K562 (cell line): ENCODE data around the gene SFRP2. TPM values are rescaled to one million over a fixed set of nuclear protein-coding genes. Genes with fewer than 3 reads are reported as not detected.

Source experiments
- DPF2 ChIP-seq: fragments of 450-650 bp; IDR thresholded peaks from 2 replicates; pipeline ENCODE4 v1.6.1; 2016
- EHMT2 ChIP-seq: fragments of 450-650 bp; IDR thresholded peaks from 2 replicates; pipeline ENCODE4 v1.6.1; 2018; ENCODE audit warnings: antibody characterized with exemption
- ETV5 ChIP-seq: sonication (generic); formaldehyde crosslinking; IDR thresholded peaks from 2 replicates; pipeline ENCODE4 v1.4.0; 2020; ENCODE audit warnings: low read depth, mild to moderate bottlenecking, missing genetic modification reagents
- RBM17 ChIP-seq: fragments of 200-400 bp; formaldehyde crosslinking; IDR thresholded peaks from 2 replicates; pipeline ENCODE4 v1.6.1; 2017; ENCODE audit warnings: low read depth, mild to moderate bottlenecking, low read length, borderline replicate concordance
- RHOXF2B ChIP-seq: fragments of 250-450 bp; sonication (Bioruptor Pico); conservative IDR thresholded peaks from 2 replicates; pipeline ENCODE4 v1.5.1; 2021
- TCF3 ChIP-seq: sonication (generic); formaldehyde crosslinking; IDR thresholded peaks from 2 replicates; pipeline ENCODE4 v1.4.0; 2020; ENCODE audit warnings: mild to moderate bottlenecking, missing genetic modification reagents
- ZNF589 ChIP-seq: fragments of 200-800 bp; sonication (Bioruptor generic); IDR thresholded peaks from 2 replicates; pipeline ENCODE4 v1.6.1; 2016; ENCODE audit warnings: low read depth, missing genetic modification characterization, missing compliant biosample characterization
- polyA plus RNA-seq, 8 experiments: library from polyadenylated mRNA; depleted of rRNA in 4 of 8; stranded (reverse) in 5 of 8; unstranded in 3 of 8; fragments of >200 nt; fragmentation: Nextera tagmentation in 2 of 8; fragmentation: Illumina TruSeq in 1 of 8; extraction: Ambion mirVana in 2 of 8; extraction: Trizol in 1 of 8; gene quantifications; 2 replicates each; pipeline versions ENCODE4 v1.2.1 to v1.2.3, GENCODE V29; 2011 to 2014; ENCODE audit warnings: inconsistent platforms in 1 of 8, missing spikeins in 1 of 8
- total RNA-seq, 7 experiments: library from RNA; depleted of rRNA in 6 of 7; stranded (reverse); fragments of >200 nt in 6 of 7; fragmentation: Illumina TruSeq in 2 of 7; extraction: Trizol in 2 of 7; gene quantifications; 2 replicates each; pipeline versions ENCODE4 v1.2.1 to v1.2.3, GENCODE V29; 2011 to 2021; ENCODE audit warnings: low replicate concordance in 1 of 7
- TF ChIP-seq, protein P1 (sequence below), 2 experiments: fragments of 450-650 bp; formaldehyde crosslinking in 1 of 2; IDR thresholded peaks; 2 replicates each; pipeline versions ENCODE4 v1.4.0 to v1.6.1; 2014 to 2020; ENCODE audit warnings: mild to moderate bottlenecking in 2 of 2, borderline replicate concordance in 1 of 2, low read depth in 1 of 2
- TF ChIP-seq, protein P2 (sequence below): fragments of 450-650 bp; IDR thresholded peaks from 2 replicates; pipeline ENCODE4 v1.6.1; 2016; ENCODE audit warnings: mild to moderate bottlenecking
- TF ChIP-seq, protein P3 (sequence below), 2 experiments: fragments of 150-350 bp in 1 of 2; IDR thresholded peaks; 2 replicates each; pipeline ENCODE4 v1.6.1; 2012 to 2016; ENCODE audit warnings: low read depth in 2 of 2, low read length in 2 of 2, mild to moderate bottlenecking in 1 of 2, moderate library complexity in 1 of 2
- TF ChIP-seq, protein P4 (sequence below), 3 experiments: IDR thresholded peaks in 2 of 3; conservative IDR thresholded peaks in 1 of 3; 2 replicates each; pipeline ENCODE4 v1.5.1; 2011 to 2012; ENCODE audit warnings: low read length in 3 of 3, mild to moderate bottlenecking in 3 of 3, control low read depth in 2 of 3, improper control_type of control experiment in 1 of 3, inconsistent platforms in 1 of 3, low read depth in 1 of 3, mixed read lengths in 1 of 3, moderate library complexity in 1 of 3; ENCODE audit not compliant: insufficient read depth in 2 of 3

Gene SFRP2
- total and polyA plus RNA-seq, 9 of the 15 experiments (the other 6 are each of a cell fraction or from before 2014, with no cell fraction given), result 0.29 TPM; not detected in 8

GRCh38 chr4:153773236-153773690 lies 15.6 kb downstream of the SFRP2 start (continued):
- TF ChIP-seq, protein P1, sequence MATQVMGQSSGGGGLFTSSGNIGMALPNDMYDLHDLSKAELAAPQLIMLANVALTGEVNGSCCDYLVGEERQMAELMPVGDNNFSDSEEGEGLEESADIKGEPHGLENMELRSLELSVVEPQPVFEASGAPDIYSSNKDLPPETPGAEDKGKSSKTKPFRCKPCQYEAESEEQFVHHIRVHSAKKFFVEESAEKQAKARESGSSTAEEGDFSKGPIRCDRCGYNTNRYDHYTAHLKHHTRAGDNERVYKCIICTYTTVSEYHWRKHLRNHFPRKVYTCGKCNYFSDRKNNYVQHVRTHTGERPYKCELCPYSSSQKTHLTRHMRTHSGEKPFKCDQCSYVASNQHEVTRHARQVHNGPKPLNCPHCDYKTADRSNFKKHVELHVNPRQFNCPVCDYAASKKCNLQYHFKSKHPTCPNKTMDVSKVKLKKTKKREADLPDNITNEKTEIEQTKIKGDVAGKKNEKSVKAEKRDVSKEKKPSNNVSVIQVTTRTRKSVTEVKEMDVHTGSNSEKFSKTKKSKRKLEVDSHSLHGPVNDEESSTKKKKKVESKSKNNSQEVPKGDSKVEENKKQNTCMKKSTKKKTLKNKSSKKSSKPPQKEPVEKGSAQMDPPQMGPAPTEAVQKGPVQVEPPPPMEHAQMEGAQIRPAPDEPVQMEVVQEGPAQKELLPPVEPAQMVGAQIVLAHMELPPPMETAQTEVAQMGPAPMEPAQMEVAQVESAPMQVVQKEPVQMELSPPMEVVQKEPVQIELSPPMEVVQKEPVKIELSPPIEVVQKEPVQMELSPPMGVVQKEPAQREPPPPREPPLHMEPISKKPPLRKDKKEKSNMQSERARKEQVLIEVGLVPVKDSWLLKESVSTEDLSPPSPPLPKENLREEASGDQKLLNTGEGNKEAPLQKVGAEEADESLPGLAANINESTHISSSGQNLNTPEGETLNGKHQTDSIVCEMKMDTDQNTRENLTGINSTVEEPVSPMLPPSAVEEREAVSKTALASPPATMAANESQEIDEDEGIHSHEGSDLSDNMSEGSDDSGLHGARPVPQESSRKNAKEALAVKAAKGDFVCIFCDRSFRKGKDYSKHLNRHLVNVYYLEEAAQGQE (IDR thresholded peaks at IDR 0.05; ENCODE audit: borderline replicate concordance), result peak; percentile 36; the same call in 1 of the 2 replicates
- TF ChIP-seq, protein P1 (CRISPR knock-in tag; IDR thresholded peaks at IDR 0.05; ENCODE audit: low read depth), result no peak
- TF ChIP-seq, protein P2, sequence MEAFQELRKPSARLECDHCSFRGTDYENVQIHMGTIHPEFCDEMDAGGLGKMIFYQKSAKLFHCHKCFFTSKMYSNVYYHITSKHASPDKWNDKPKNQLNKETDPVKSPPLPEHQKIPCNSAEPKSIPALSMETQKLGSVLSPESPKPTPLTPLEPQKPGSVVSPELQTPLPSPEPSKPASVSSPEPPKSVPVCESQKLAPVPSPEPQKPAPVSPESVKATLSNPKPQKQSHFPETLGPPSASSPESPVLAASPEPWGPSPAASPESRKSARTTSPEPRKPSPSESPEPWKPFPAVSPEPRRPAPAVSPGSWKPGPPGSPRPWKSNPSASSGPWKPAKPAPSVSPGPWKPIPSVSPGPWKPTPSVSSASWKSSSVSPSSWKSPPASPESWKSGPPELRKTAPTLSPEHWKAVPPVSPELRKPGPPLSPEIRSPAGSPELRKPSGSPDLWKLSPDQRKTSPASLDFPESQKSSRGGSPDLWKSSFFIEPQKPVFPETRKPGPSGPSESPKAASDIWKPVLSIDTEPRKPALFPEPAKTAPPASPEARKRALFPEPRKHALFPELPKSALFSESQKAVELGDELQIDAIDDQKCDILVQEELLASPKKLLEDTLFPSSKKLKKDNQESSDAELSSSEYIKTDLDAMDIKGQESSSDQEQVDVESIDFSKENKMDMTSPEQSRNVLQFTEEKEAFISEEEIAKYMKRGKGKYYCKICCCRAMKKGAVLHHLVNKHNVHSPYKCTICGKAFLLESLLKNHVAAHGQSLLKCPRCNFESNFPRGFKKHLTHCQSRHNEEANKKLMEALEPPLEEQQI, result 0 out of 2 replicates have a peak, but pooled peaks have one; percentile 77
- TF ChIP-seq TCF3 (CRISPR knock-in tag) (peak; percentile 78), ETV5 (CRISPR knock-in tag) (no peak), DPF2 (peak; percentile 97), RHOXF2B (no peak), ZNF589 (peak; percentile 58; the same call in 1 of the 2 replicates), EHMT2 (peak; percentile 91), RBM17 (no peak)
- TF ChIP-seq, protein P3, sequence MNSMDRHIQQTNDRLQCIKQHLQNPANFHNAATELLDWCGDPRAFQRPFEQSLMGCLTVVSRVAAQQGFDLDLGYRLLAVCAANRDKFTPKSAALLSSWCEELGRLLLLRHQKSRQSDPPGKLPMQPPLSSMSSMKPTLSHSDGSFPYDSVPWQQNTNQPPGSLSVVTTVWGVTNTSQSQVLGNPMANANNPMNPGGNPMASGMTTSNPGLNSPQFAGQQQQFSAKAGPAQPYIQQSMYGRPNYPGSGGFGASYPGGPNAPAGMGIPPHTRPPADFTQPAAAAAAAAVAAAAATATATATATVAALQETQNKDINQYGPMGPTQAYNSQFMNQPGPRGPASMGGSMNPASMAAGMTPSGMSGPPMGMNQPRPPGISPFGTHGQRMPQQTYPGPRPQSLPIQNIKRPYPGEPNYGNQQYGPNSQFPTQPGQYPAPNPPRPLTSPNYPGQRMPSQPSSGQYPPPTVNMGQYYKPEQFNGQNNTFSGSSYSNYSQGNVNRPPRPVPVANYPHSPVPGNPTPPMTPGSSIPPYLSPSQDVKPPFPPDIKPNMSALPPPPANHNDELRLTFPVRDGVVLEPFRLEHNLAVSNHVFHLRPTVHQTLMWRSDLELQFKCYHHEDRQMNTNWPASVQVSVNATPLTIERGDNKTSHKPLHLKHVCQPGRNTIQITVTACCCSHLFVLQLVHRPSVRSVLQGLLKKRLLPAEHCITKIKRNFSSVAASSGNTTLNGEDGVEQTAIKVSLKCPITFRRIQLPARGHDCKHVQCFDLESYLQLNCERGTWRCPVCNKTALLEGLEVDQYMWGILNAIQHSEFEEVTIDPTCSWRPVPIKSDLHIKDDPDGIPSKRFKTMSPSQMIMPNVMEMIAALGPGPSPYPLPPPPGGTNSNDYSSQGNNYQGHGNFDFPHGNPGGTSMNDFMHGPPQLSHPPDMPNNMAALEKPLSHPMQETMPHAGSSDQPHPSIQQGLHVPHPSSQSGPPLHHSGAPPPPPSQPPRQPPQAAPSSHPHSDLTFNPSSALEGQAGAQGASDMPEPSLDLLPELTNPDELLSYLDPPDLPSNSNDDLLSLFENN (IDR thresholded peaks at IDR 0.05; ENCODE audit: low read depth in 2 of 2, low read length in 2 of 2), result peak in 1 of 2 experiments; percentile 81; a peak in 2 of 4 replicates
- TF ChIP-seq, protein P4, sequence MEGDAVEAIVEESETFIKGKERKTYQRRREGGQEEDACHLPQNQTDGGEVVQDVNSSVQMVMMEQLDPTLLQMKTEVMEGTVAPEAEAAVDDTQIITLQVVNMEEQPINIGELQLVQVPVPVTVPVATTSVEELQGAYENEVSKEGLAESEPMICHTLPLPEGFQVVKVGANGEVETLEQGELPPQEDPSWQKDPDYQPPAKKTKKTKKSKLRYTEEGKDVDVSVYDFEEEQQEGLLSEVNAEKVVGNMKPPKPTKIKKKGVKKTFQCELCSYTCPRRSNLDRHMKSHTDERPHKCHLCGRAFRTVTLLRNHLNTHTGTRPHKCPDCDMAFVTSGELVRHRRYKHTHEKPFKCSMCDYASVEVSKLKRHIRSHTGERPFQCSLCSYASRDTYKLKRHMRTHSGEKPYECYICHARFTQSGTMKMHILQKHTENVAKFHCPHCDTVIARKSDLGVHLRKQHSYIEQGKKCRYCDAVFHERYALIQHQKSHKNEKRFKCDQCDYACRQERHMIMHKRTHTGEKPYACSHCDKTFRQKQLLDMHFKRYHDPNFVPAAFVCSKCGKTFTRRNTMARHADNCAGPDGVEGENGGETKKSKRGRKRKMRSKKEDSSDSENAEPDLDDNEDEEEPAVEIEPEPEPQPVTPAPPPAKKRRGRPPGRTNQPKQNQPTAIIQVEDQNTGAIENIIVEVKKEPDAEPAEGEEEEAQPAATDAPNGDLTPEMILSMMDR (IDR thresholded peaks at IDR 0.05 in 2 of 3, conservative IDR thresholded peaks at IDR 0.05 in 1 of 3; ENCODE audit: insufficient read depth in 2 of 3, low read depth in 1 of 3, low read length in 3 of 3), result peak; percentile 28 to 54 (median 51); a peak in 4 of 6 replicates
